Measurements from ENCODE around the gene DNAJC11. TPM values are rescaled to one million over a fixed set of nuclear protein-coding genes. Genes with fewer than 3 reads are reported as not detected.

DNAJC11 gene
- total RNA-seq, 2 experiments from 2014 or later, result 75.5 to 78.3 TPM

- ChIA-PET CTCF (no interaction called here), POLR2A (no interaction called here)
Observed at GRCh38 chr1:6596351-6596750, 105.3 kb downstream of the DNAJC11 start.

- ChIA-PET CTCF (no interaction called here), POLR2A (no interaction called here)
Observed at GRCh38 chr1:6594977-6595740, 106.5 kb downstream of the DNAJC11 start.

- ChIA-PET POLR2A (no interaction called here), CTCF (interaction anchor here (0.7 kb wide), 1 partner anchor 31 kb away, joined by 3 read pairs; the partner anchor contains the start of gene THAP3)
Observed at GRCh38 chr1:6593810-6594209, 107.8 kb downstream of the DNAJC11 start.

- CTCF ChIA-PET, result no interaction called here
- POLR2A ChIA-PET, result no interaction called here
Observed at GRCh38 chr1:6592865-6593593, 108.6 kb downstream of the DNAJC11 start.

GRCh38 chr1:6592441-6592840 is 109.2 kb downstream of the DNAJC11 start:
- CTCF ChIA-PET, result no interaction called here
- POLR2A ChIA-PET, result interaction anchor here (0.7 kb wide), 1 partner anchor 11 kb away, joined by 3 read pairs; no protein-coding TSS in a partner anchor

GRCh38 chr1:6591644-6592043 is 110.0 kb downstream of the DNAJC11 start:
- CTCF ChIA-PET, result no interaction called here
- POLR2A ChIA-PET, result interaction anchor here (0.5 to 0.7 kb wide), 3 partner anchors 11 to 104 kb away, joined by 3 to 4 read pairs (median 3); partner anchors contain the start of gene ZBTB48

- ChIA-PET CTCF (no interaction called here), POLR2A (interaction anchor here (0.7 kb wide), 1 partner anchor 11 kb away, joined by 4 read pairs; the partner anchor contains the start of gene ZBTB48)
Observed at GRCh38 chr1:6591222-6591621, 110.4 kb downstream of the DNAJC11 start.

- POLR2A ChIA-PET, result no interaction called here
- CTCF ChIA-PET, result no interaction called here
Observed at GRCh38 chr1:6590046-6590445, 111.6 kb downstream of the DNAJC11 start.

- POLR2A ChIA-PET, result no interaction called here
- CTCF ChIA-PET, result no interaction called here
Observed at GRCh38 chr1:6588893-6589520, 112.6 kb downstream of the DNAJC11 start.

GRCh38 chr1:6588128-6588892 is 113.3 kb downstream of the DNAJC11 start:
- CTCF ChIA-PET, result no interaction called here
- POLR2A ChIA-PET, result no interaction called here

- CTCF ChIA-PET, result no interaction called here
- POLR2A ChIA-PET, result no interaction called here
Observed at GRCh38 chr1:6587261-6588005, 114.2 kb downstream of the DNAJC11 start.

- ChIA-PET POLR2A (no interaction called here), CTCF (no interaction called here)
Observed at GRCh38 chr1:6586404-6586816, 115.2 kb downstream of the DNAJC11 start.

- ChIA-PET CTCF (interaction anchor here (1.7 kb wide), 1 partner anchor 31 kb away, joined by 4 read pairs; the partner anchor contains the start of genes NOL9 and TAS1R1), POLR2A (no interaction called here)
Observed at GRCh38 chr1:6585841-6586240, 115.8 kb downstream of the DNAJC11 start.

- ChIA-PET POLR2A (interaction anchor here (0.6 kb wide), 1 partner anchor 18 kb away, joined by 3 read pairs; no protein-coding TSS in a partner anchor), CTCF (interaction anchor here (0.5 to 1.7 kb wide), 2 partner anchors 30 to 40 kb away, joined by 3 to 4 read pairs; partner anchors contain the start of genes NOL9 and TAS1R1)
Observed at GRCh38 chr1:6585081-6585722, 116.4 kb downstream of the DNAJC11 start.

Other genes starting within 250 kb of the DNAJC11 start
- gene TNFRSF25, start 235.6 kb downstream of the DNAJC11 start, total RNA-seq, result 10 to 100 TPM; 89.9 to 91.3 TPM
- 1 to 10 TPM; 2.1 to 2.2 TPM for gene PLEKHG5, start 210.1 kb downstream of the DNAJC11 start, total RNA-seq
- gene NOL9, start 147.3 kb downstream of the DNAJC11 start, total RNA-seq, result 10 to 100 TPM; 59.1 to 59.2 TPM
- not detected for gene TAS1R1, start 146.5 kb downstream of the DNAJC11 start, total RNA-seq
- 10 to 100 TPM; 28.5 to 33.5 TPM for gene ZBTB48, start 121.8 kb downstream of the DNAJC11 start, total RNA-seq
- 10 to 100 TPM; 33.7 to 35.5 TPM for gene KLHL21, start 98.9 kb downstream of the DNAJC11 start, total RNA-seq
- gene PHF13, start 88.1 kb downstream of the DNAJC11 start, total RNA-seq, result 10 to 100 TPM; 14.0 to 14.7 TPM
- gene THAP3, start 76.9 kb downstream of the DNAJC11 start, total RNA-seq, result 10 to 100 TPM; 22.1 to 23.1 TPM
- gene CAMTA1, start 83.6 kb upstream of the DNAJC11 start, total RNA-seq, result 10 to 100 TPM; 66.5 to 72.5 TPM